ENCODE measurements around the gene TMEM238. TPM values are rescaled to one million over a fixed set of nuclear protein-coding genes. Genes with fewer than 3 reads are reported as not detected.

The TMEM238 gene
- total and polyA plus RNA-seq, 2 donors (not counting 1 experiment from before 2014, with no cell fraction given): 0.33 TPM; not detected in 1

DNA sequence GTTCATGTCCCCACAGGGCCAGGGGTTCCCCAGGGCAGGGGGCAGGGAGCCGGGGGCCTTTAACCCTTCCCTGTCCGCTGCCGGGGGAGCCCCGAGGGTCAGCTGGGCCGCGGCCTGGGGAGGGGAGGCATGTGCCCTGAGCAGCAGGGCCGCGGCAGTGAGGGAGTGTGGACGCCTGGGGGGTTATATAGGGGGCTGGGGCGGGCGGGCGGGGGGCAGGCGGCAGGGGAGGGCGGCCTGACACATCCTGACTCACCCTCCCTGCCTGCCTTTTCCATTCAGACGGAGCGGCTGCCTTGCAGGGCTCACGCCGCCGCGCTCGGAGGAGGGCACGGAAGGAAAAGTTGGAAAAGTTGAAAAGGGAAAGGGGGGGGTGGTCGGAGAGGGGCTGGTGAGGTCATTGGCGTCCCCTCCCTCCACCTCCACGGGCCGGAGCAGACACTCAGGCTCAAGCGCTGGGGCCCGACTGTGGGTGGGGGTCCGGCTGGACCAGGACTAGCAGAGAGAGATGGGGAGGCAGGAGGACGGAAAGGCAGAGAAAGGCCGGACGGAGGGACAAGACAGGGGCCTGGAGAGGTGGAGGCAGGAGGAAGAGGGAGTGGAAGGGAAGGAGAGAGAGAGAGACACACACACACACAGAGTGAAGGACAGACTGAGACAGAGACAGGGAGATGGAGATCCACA lies 13.6 kb downstream of the TMEM238 start, which contains the start of gene IL11:
Gene IL11 (minus strand): TSS at position 159 of the 684 bp plus-strand sequence. CDS start 153 bp downstream, at position 6.
- H3K9me3 ChIP-seq (ENCODE audit: control insufficient read depth, insufficient read depth, low read depth, low read length): no peaks in the 10 kb centered on the region
- H3K27ac ChIP-seq (ENCODE audit: insufficient read depth, low read length): peak within 1 kb of the TSS; percentile 71
- no peaks in the 10 kb centered on the region for H4K20me1 ChIP-seq (ENCODE audit: control insufficient read depth, extremely low read depth, insufficient read depth, low read length)
- H3K4me2 ChIP-seq (ENCODE audit: extremely low read depth, insufficient read depth, low read length): peak within 1 kb of the TSS; percentile 93
- peak within 1 kb of the TSS; percentile 52 to 69 (median 62) for H3K4me3 ChIP-seq (replicated peaks in 1 of 4; ENCODE audit: control extremely low read depth in 1 of 4, insufficient read depth in 1 of 4, low read depth in 3 of 4, low read length in 4 of 4)
- H3K4me1 ChIP-seq (ENCODE audit: control insufficient read depth, extremely low read depth, insufficient read depth, low read length): peaks cover 9% of the 10 kb centered on the region
- no peak for TF ChIP-seq CTCF (conservative IDR thresholded peaks at IDR 0.05 in 1 of 2, IDR thresholded peaks at IDR 0.05 in 1 of 2; ENCODE audit: low read depth in 1 of 2, low read length in 2 of 2)
- no peak for TF ChIP-seq EZH2 (IDR thresholded peaks at IDR 0.05; ENCODE audit: low read length, missing control alignments)
- H3K9ac ChIP-seq (ENCODE audit: insufficient read depth, low read length): peak within 1 kb of the TSS; percentile 66
- H3K27me3 ChIP-seq (ENCODE audit: control insufficient read depth, insufficient read depth, low read length): no peaks in the 10 kb centered on the region
- DNase-seq (ENCODE audit: low read depth in 2 of 2): peak in 1 of 2 donors; percentile 73
- no peaks in the 10 kb centered on the region for H3K79me2 ChIP-seq (ENCODE audit: control insufficient read depth, insufficient read depth, low read length)
- peak within 1 kb of the TSS; percentile 67 for H2AFZ ChIP-seq (ENCODE audit: low read length)
- H3K36me3 ChIP-seq (ENCODE audit: control insufficient read depth, insufficient read depth, low read length): no peaks in the 10 kb centered on the region

GRCh38 chr19:55369653-55370304 lies 14.3 kb downstream of the TMEM238 start:
- DNase-seq (ENCODE audit: low read depth in 2 of 2): peak; percentile 58 to 79
- no peaks in the 10 kb centered on the region for H3K27me3 ChIP-seq (ENCODE audit: control insufficient read depth, insufficient read depth, low read length)
- peaks cover 9% of the 10 kb centered on the region for H3K4me1 ChIP-seq (ENCODE audit: control insufficient read depth, extremely low read depth, insufficient read depth, low read length)
- H2AFZ ChIP-seq (ENCODE audit: low read length): peak overlapping the region; percentile 67
- H3K27ac ChIP-seq (ENCODE audit: insufficient read depth, low read length): peak overlapping the region; percentile 71
- H3K9me3 ChIP-seq (ENCODE audit: control insufficient read depth, insufficient read depth, low read depth, low read length): no peaks in the 10 kb centered on the region
- H3K9ac ChIP-seq (ENCODE audit: insufficient read depth, low read length): peak overlapping the region; percentile 66
- no peaks in the 10 kb centered on the region for H4K20me1 ChIP-seq (ENCODE audit: control insufficient read depth, extremely low read depth, insufficient read depth, low read length)
- peak overlapping the region; percentile 93 for H3K4me2 ChIP-seq (ENCODE audit: extremely low read depth, insufficient read depth, low read length)
- peak overlapping the region; percentile 52 to 69 (median 62) for H3K4me3 ChIP-seq (replicated peaks in 1 of 4; ENCODE audit: control extremely low read depth in 1 of 4, insufficient read depth in 1 of 4, low read depth in 3 of 4, low read length in 4 of 4)
- no peaks in the 10 kb centered on the region for H3K36me3 ChIP-seq (ENCODE audit: control insufficient read depth, insufficient read depth, low read length)
- TF ChIP-seq EZH2 (IDR thresholded peaks at IDR 0.05; ENCODE audit: low read length, missing control alignments): no peak
- TF ChIP-seq CTCF (conservative IDR thresholded peaks at IDR 0.05 in 1 of 2, IDR thresholded peaks at IDR 0.05 in 1 of 2; ENCODE audit: low read depth in 1 of 2, low read length in 2 of 2): no peak
- no peaks in the 10 kb centered on the region for H3K79me2 ChIP-seq (ENCODE audit: control insufficient read depth, insufficient read depth, low read length)
